HG03280 (cell line): ENCODE measurements around the gene PAGE2.
"Not testable (repeated sequence)": the region's sequence is repeated elsewhere in the genome, so short reads cannot be mapped to it uniquely, and the experiment has no call there.

Experiments
- ATAC-seq: cut with Tn5 transposase; IDR thresholded peaks from one replicate; pipeline ENCODE4 v1.9.1; 2021; ENCODE audit warnings: mild to moderate bottlenecking, moderate library complexity; ENCODE audit not compliant: unreplicated experiment

PAGE2 gene

GRCh38 chrX:55088795-55089489 is at the start of gene PAGE2:
Gene PAGE2 (plus strand): TSS chrX:55089018. CDS start chrX:55090021, 1,003 bp downstream.
- ATAC-seq, result no peak

GRCh38 chrX:55039471-55039870 is 49.3 kb upstream of the PAGE2 start:
- ATAC-seq, result no peak

GRCh38 chrX:55041514-55041913 is 47.3 kb upstream of the PAGE2 start:
- ATAC-seq, result no peak

GRCh38 chrX:55050599-55050998 is 38.2 kb upstream of the PAGE2 start:
- ATAC-seq, result not testable (repeated sequence)

- no peak for ATAC-seq
These were observed 31.8 kb upstream of the PAGE2 start for GRCh38 chrX:55056820-55057674.

- no peak for ATAC-seq
These were observed 31.1 kb upstream of the PAGE2 start for GRCh38 chrX:55057675-55058249.

- not testable (repeated sequence) for ATAC-seq
These were observed 21.6 kb upstream of the PAGE2 start for GRCh38 chrX:55067180-55067579.

GRCh38 chrX:55072286-55072685 is 16.5 kb upstream of the PAGE2 start:
- no peak for ATAC-seq

GRCh38 chrX:55074851-55075467 is 13.9 kb upstream of the PAGE2 start, which contains the start of gene PAGE2B:
Gene PAGE2B (plus strand): TSS chrX:55075030. CDS start chrX:55076042, 1,012 bp downstream.
- no peak for ATAC-seq

- ATAC-seq, result no peak
These were observed 9.9 kb downstream of the PAGE2 start for GRCh38 chrX:55098691-55099090.

- no peak for ATAC-seq
These were observed 10.3 kb downstream of the PAGE2 start for GRCh38 chrX:55099162-55099561.

- no peak for ATAC-seq
These were observed 13.9 kb downstream of the PAGE2 start for GRCh38 chrX:55102754-55103153.

- ATAC-seq, result no peak
These were observed 18.4 kb downstream of the PAGE2 start for GRCh38 chrX:55107262-55107661.

GRCh38 chrX:55107911-55108310 is 19.1 kb downstream of the PAGE2 start:
- no peak for ATAC-seq

- ATAC-seq, result no peak
These were observed 20.5 kb downstream of the PAGE2 start for GRCh38 chrX:55109306-55109705.

GRCh38 chrX:55111578-55112254 is 22.9 kb downstream of the PAGE2 start:
- ATAC-seq, result no peak

GRCh38 chrX:55116589-55116988 is 27.8 kb downstream of the PAGE2 start:
- ATAC-seq, result not testable (repeated sequence)

GRCh38 chrX:55118574-55118973 is 29.8 kb downstream of the PAGE2 start:
- no peak for ATAC-seq

GRCh38 chrX:55119271-55119670 is 30.5 kb downstream of the PAGE2 start:
- ATAC-seq, result no peak

- ATAC-seq, result no peak
These were observed 30.9 kb downstream of the PAGE2 start for GRCh38 chrX:55119712-55120111.
